CD4-positive, alpha-beta memory T cell (primary cell): ENCODE data around the gene TTC16. TPM values are rescaled to one million over a fixed set of nuclear protein-coding genes. Genes with fewer than 3 reads are reported as not detected.
"Not testable (repeated sequence)": the region's sequence is repeated elsewhere in the genome, so short reads cannot be mapped to it uniquely, and the experiment has no call there.

Experiments used
- CTCF ChIA-PET: fragments of 350-600 bp; sonication (Branson Sonifier 250); formaldehyde crosslinking; loops from one replicate; lab custom pipeline; 2021; ENCODE audit warnings: inconsistent platforms; ENCODE audit not compliant: partially characterized antibody; lab: Charles Lee
- POLR2A ChIA-PET: fragments of 350-600 bp; sonication (Branson Sonifier 250); formaldehyde crosslinking; loops from one replicate; lab custom pipeline; 2021; ENCODE audit not compliant: partially characterized antibody; lab: Charles Lee
- DNase-seq, 5 donors: peaks; one replicate each; pipeline versions ENCODE4 v3.0.0 to v3.0.0-alpha.2; 2020 to 2022; ENCODE audit warnings: mixed read lengths in 1 of 5
- H3K27ac ChIP-seq: one replicate; pipeline ENCODE4 v1.7.0; 2013; ENCODE audit warnings: low read depth, low read length
- H3K27me3 ChIP-seq: 2 replicates; pipeline ENCODE4 v1.7.0; 2013; ENCODE audit warnings: mild to moderate bottlenecking, low read length, moderate library complexity; ENCODE audit not compliant: insufficient read depth
- H3K36me3 ChIP-seq: 2 replicates; pipeline ENCODE4 v1.7.0; 2013; ENCODE audit warnings: mild to moderate bottlenecking, low read length, moderate library complexity; ENCODE audit not compliant: insufficient read depth
- H3K4me1 ChIP-seq: 2 replicates; pipeline ENCODE4 v1.7.0; 2013; ENCODE audit warnings: mild to moderate bottlenecking, low read length, moderate library complexity; ENCODE audit not compliant: insufficient read depth
- H3K4me3 ChIP-seq, 2 donors: one replicate each; pipeline ENCODE4 v1.7.0; 2013; ENCODE audit warnings: low read length in 2 of 2, mild to moderate bottlenecking in 1 of 2
- H3K9me3 ChIP-seq, 2 donors: one replicate each; pipeline ENCODE4 v1.7.0; 2013; ENCODE audit warnings: low read length in 2 of 2, control low read depth in 1 of 2; ENCODE audit not compliant: control insufficient read depth in 1 of 2
- H3K27ac Mint-ChIP-seq, 7 donors: one replicate each; pipeline ENCODE4 v1.8.0; 2020 to 2021; ENCODE audit warnings: mixed read lengths in 7 of 7, mild to moderate bottlenecking in 6 of 7, inconsistent platforms in 3 of 7, moderate library complexity in 3 of 7
- H3K27me3 Mint-ChIP-seq, 2 donors: one replicate each; pipeline ENCODE4 v1.8.0; 2020 to 2021; ENCODE audit warnings: mixed read lengths in 2 of 2
- H3K36me3 Mint-ChIP-seq, 2 donors: one replicate each; pipeline ENCODE4 v1.8.0; 2020 to 2021; ENCODE audit warnings: mixed read lengths in 2 of 2, inconsistent platforms in 1 of 2, mild to moderate bottlenecking in 1 of 2
- H3K4me1 Mint-ChIP-seq, 4 donors: one replicate each; pipeline ENCODE4 v1.8.0; 2020 to 2021; ENCODE audit warnings: mixed read lengths in 4 of 4, mild to moderate bottlenecking in 1 of 4
- H3K4me3 Mint-ChIP-seq, 8 donors: one replicate each; pipeline ENCODE4 v1.8.0; 2020 to 2021; ENCODE audit warnings: mixed read lengths in 8 of 8, mild to moderate bottlenecking in 7 of 8, moderate library complexity in 6 of 8, inconsistent platforms in 3 of 8
- H3K9me3 Mint-ChIP-seq, 8 donors: one replicate each; pipeline ENCODE4 v1.8.0; 2020 to 2021; ENCODE audit warnings: mixed read lengths in 8 of 8, mild to moderate bottlenecking in 5 of 8, inconsistent platforms in 3 of 8, moderate library complexity in 1 of 8
- intact Hi-C: fragments of 100-400 bp; cut with micrococcal nuclease; formaldehyde crosslinking; loops from one replicate; pipeline ENCODE4 v1.15.1; 2023
- polyA plus RNA-seq, 2 donors: library from polyadenylated mRNA; unstranded; fragments of 300-500 nt; fragmentation: Illumina TruSeq; gene quantifications; one replicate each; pipeline ENCODE4 v1.2.3, GENCODE V29; 2021
- total RNA-seq, 2 experiments: library from RNA; stranded (reverse); gene quantifications; one replicate each; pipeline ENCODE4 v1.2.3, GENCODE V29; 2021

The TTC16 gene
- total and polyA plus RNA-seq, 4 experiments from 2014 or later = 0.09 to 2.6 (median 2.1) TPM

- H3K4me3 Mint-ChIP-seq = no peak overlapping the region
- H3K36me3 Mint-ChIP-seq = peaks cover 9 to 33% of the 10 kb centered on the region in 2 donors
- H3K9me3 Mint-ChIP-seq = no peaks in the 10 kb centered on the region
- no peak for DNase-seq
- H3K27ac ChIP-seq = no peak overlapping the region
- no peaks in the 10 kb centered on the region for H3K4me1 ChIP-seq
- no peaks in the 10 kb centered on the region for H3K27me3 Mint-ChIP-seq
- H3K27ac Mint-ChIP-seq = no peak overlapping the region
- no peaks in the 10 kb centered on the region for H3K9me3 ChIP-seq
- ChIA-PET CTCF (interaction anchor here (1.0 to 1.2 kb wide), 3 partner anchors 11 to 165 kb away, joined by 4 to 7 read pairs (median 5); partner anchors contain the start of gene TOR2A), POLR2A (interaction anchor here (0.6 to 1.2 kb wide), 4 partner anchors 9 to 19 kb away, joined by 3 to 7 read pairs (median 3); no protein-coding TSS in a partner anchor)
- peaks cover 4 to 8% (median 6%) of the 10 kb centered on the region in 4 donors for H3K4me1 Mint-ChIP-seq
- peaks cover 31% of the 10 kb centered on the region for H3K36me3 ChIP-seq
- H3K4me3 ChIP-seq = no peak overlapping the region
- no peaks in the 10 kb centered on the region for H3K27me3 ChIP-seq
- intact Hi-C loops = no loop called here
These were observed 40.4 kb downstream of the TTC16 start for GRCh38 chr9:127756233-127756632.

DNA sequence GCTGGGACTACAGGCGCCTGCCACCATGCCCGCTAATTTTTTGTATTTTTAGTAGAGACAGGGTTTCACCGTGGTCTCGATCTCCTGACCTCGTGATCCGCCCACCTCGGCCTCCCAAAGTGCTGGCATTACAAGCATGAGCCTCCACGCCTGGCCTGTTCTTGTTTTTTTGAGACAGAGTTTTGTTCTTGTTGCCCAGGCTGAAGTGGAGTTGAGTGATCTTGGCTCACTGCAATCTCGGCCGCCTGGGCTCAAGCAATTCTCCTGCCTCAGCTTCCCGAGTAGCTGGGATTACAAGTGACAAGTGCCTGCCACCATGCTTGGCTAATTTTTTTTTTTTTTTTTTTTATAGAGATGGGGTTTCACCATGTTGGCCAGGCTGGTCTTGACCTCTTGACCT is 40.9 kb downstream of the TTC16 start:
- H3K4me3 Mint-ChIP-seq, H3K27me3 Mint-ChIP-seq, H3K27ac ChIP-seq, H3K9me3 Mint-ChIP-seq, DNase-seq, H3K4me3 ChIP-seq, H3K27me3 ChIP-seq, H3K9me3 ChIP-seq, H3K4me1 ChIP-seq, H3K27ac Mint-ChIP-seq, H3K4me1 Mint-ChIP-seq, intact Hi-C loops: not testable (repeated sequence)
- peaks cover 29% of the 10 kb centered on the region for H3K36me3 ChIP-seq
- CTCF ChIA-PET = interaction anchor here (1.0 to 1.1 kb wide), 2 partner anchors 14 to 165 kb away, joined by 3 to 5 read pairs; no protein-coding TSS in a partner anchor
- H3K36me3 Mint-ChIP-seq = peaks cover 9 to 28% of the 10 kb centered on the region in 2 donors
- POLR2A ChIA-PET = interaction anchor here (0.6 to 1.4 kb wide), 6 partner anchors 9 to 1232 kb away, joined by 3 to 7 read pairs (median 4); partner anchors contain the start of gene CDK9

- Histone ChIP-seq H3K9me3 (no peaks in the 10 kb centered on the region), H3K4me1 (peaks cover 3% of the 10 kb centered on the region), H3K4me3 (no peak overlapping the region), H3K27ac (peak overlapping the region; percentile 20), H3K27me3 (no peaks in the 10 kb centered on the region), H3K36me3 (peaks cover 20% of the 10 kb centered on the region)
- peaks cover 21 to 32% of the 10 kb centered on the region in 2 donors for H3K36me3 Mint-ChIP-seq
- H3K4me1 Mint-ChIP-seq = peaks cover 10 to 19% (median 15%) of the 10 kb centered on the region in 4 donors
- POLR2A ChIA-PET = interaction anchor here (1.7 to 1.8 kb wide), 2 partner anchors 11 to 12 kb away, joined by 3 to 5 read pairs; no protein-coding TSS in a partner anchor
- intact Hi-C loops = no loop called here
- peak overlapping the region in 6 of 7 donors; percentile 37 to 81 (median 67) for H3K27ac Mint-ChIP-seq
- DNase-seq = no peak
- no peaks in the 10 kb centered on the region for H3K27me3 Mint-ChIP-seq
- no peak overlapping the region for H3K4me3 Mint-ChIP-seq
- no peaks in the 10 kb centered on the region for H3K9me3 Mint-ChIP-seq
- CTCF ChIA-PET = interaction anchor here (0.5 kb wide), 1 partner anchor 33 kb away, joined by 3 read pairs; no protein-coding TSS in a partner anchor
These were observed 43.0 kb downstream of the TTC16 start for GRCh38 chr9:127758843-127759242.

GRCh38 chr9:127761061-127761460 is 45.2 kb downstream of the TTC16 start:
- CTCF ChIA-PET = interaction anchor here (1.1 to 1.4 kb wide), 3 partner anchors 22 to 26 kb away, joined by 3 to 4 read pairs (median 4); partner anchors contain the start of gene TOR2A

DNA sequence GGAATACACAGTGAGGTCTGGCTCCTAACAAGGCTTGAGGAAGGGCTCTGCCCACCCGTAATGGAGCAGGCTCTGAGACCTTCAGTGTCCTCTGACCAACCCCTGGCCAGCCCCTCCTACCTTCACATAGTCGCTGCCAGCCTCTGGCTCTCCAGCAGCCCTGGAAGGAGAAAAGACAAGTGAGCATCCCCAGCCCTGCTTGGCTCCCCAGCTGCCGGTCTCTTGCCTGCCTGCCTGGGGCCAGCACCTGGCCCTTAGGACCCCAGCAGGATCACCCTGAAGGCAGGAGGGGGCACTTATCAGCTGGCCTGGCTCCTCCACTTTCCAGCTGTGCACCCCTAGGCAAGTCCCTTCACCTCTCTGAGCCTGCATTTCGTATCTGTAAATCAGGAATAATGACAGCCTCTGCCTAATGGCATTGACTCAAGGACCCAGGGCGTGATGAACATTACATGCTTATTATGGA is 45.6 kb downstream of the TTC16 start:
- H3K4me3 Mint-ChIP-seq = no peak overlapping the region
- ChIA-PET CTCF (interaction anchor here (1.1 to 1.4 kb wide), 3 partner anchors 21 to 27 kb away, joined by 3 to 4 read pairs (median 4); partner anchors contain the start of gene TOR2A), POLR2A (interaction anchor here (1.0 to 2.7 kb wide), 2 partner anchors 10 to 46 kb away, joined by 3 to 9 read pairs; partner anchors contain the start of gene PTRH1)
- peaks cover 18% of the 10 kb centered on the region for H3K36me3 ChIP-seq
- no peaks in the 10 kb centered on the region for H3K27me3 ChIP-seq
- H3K9me3 ChIP-seq = no peaks in the 10 kb centered on the region
- H3K36me3 Mint-ChIP-seq = peaks cover 34 to 52% of the 10 kb centered on the region in 2 donors
- H3K27me3 Mint-ChIP-seq = no peaks in the 10 kb centered on the region
- peaks cover 27 to 46% (median 36%) of the 10 kb centered on the region in 4 donors for H3K4me1 Mint-ChIP-seq
- peak overlapping the region in 2 of 7 donors; percentile 17 to 53 for H3K27ac Mint-ChIP-seq
- DNase-seq = no peak
- H3K27ac ChIP-seq = no peak overlapping the region
- no peaks in the 10 kb centered on the region for H3K9me3 Mint-ChIP-seq
- intact Hi-C loops = no loop called here
- no peak overlapping the region for H3K4me3 ChIP-seq
- peaks cover 28% of the 10 kb centered on the region for H3K4me1 ChIP-seq

More at GRCh38 chr9:127761061-127761460, 45.2 kb downstream of the TTC16 start:
- intact Hi-C loops = no loop called here
- Mint-ChIP-seq H3K36me3 (peaks cover 29 to 48% of the 10 kb centered on the region in 2 donors), H3K27me3 (no peaks in the 10 kb centered on the region), H3K27ac (no peak overlapping the region), H3K9me3 (no peaks in the 10 kb centered on the region), H3K4me3 (no peak overlapping the region), H3K4me1 (peaks cover 23 to 41% (median 31%) of the 10 kb centered on the region in 4 donors)
- DNase-seq = no peak
- no peaks in the 10 kb centered on the region for H3K27me3 ChIP-seq
- H3K4me3 ChIP-seq = no peak overlapping the region
- H3K4me1 ChIP-seq = peaks cover 23% of the 10 kb centered on the region
- POLR2A ChIA-PET = interaction anchor here (0.7 to 2.7 kb wide), 3 partner anchors 10 to 46 kb away, joined by 3 to 9 read pairs (median 3); partner anchors contain the start of genes PTRH1 and SH2D3C
- H3K36me3 ChIP-seq = peaks cover 18% of the 10 kb centered on the region
- H3K9me3 ChIP-seq = no peaks in the 10 kb centered on the region
- no peak overlapping the region for H3K27ac ChIP-seq

- intact Hi-C loops = no loop called here
- H3K27ac Mint-ChIP-seq = peak overlapping the region in 6 of 7 donors; percentile 35 to 98 (median 82)
- CTCF ChIA-PET = interaction anchor here (1.4 to 10.6 kb wide), 2 partner anchors 22 to 27 kb away, joined by 4 to 128 read pairs; partner anchors contain the start of genes CDK9 and TOR2A
- no peaks in the 10 kb centered on the region for H3K9me3 Mint-ChIP-seq
- H3K4me3 ChIP-seq = no peak overlapping the region
- H3K27me3 Mint-ChIP-seq = no peaks in the 10 kb centered on the region
- no peak overlapping the region for H3K27ac ChIP-seq
- H3K4me1 Mint-ChIP-seq = peaks cover 29 to 53% (median 41%) of the 10 kb centered on the region in 4 donors
- no peaks in the 10 kb centered on the region for H3K27me3 ChIP-seq
- POLR2A ChIA-PET = interaction anchor here (1.0 to 15.3 kb wide), 3 partner anchors 9 to 47 kb away, joined by 3 to 377 read pairs (median 9); partner anchors contain the start of genes CDK9, PTRH1 and SH2D3C
- H3K4me3 Mint-ChIP-seq = no peak overlapping the region
- peaks cover 34 to 57% of the 10 kb centered on the region in 2 donors for H3K36me3 Mint-ChIP-seq
- no peaks in the 10 kb centered on the region for H3K9me3 ChIP-seq
- peaks cover 18% of the 10 kb centered on the region for H3K36me3 ChIP-seq
- DNase-seq = no peak
- H3K4me1 ChIP-seq = peaks cover 35% of the 10 kb centered on the region
These were observed 46.3 kb downstream of the TTC16 start for GRCh38 chr9:127762111-127762676.
